ENCODE measurements around the gene UHRF1.

The UHRF1 gene

DNA sequence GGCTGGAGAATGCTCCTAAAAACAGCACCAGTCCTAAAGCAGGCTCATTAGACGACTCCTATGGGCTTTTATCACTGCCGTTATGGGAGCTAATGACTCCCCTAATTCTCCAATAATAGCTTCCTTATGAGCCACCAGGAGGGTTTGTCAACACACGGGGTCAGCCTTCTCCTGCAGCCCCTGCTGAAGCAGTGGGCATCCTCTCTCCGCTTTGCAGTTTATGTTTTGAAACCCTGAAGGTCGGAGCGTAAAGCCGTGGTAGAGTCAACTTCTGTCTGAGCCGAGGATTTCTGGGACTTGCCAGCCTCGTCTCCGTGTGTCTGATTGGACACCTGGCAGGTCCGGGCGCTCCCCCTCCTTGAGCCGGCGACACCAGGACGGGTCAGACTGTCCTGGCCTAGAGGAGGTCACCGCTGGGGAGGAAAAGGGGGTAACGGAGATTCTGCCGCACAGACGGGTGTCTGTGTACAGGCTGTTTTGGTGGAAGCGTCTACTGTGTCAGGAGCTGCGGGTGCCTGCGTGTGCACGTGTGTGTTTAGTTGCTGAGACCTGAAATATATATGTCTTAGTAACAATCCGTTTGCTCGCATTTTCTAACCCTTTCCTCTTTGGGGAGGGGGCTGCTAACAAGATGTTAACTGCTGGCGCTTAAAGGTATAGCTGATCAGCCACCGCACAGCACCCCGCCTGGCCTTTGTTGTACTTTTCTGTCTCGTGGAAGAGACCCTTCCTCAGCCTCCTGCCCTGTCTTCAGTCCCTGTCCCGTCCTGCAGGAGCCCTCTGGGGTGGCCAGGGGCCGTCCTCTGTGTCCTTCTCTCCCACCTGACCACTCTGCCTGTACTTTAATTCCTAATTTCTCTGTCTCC is 61.5 kb downstream of the UHRF1 start:
- DNase-seq (ENCODE audit: low spot score): peak; percentile 21
- Histone ChIP-seq H3K18ac (ENCODE audit: low read length) (no peak overlapping the region), H2AFZ (ENCODE audit: low read length) (peak overlapping the region; percentile 3)

DNA sequence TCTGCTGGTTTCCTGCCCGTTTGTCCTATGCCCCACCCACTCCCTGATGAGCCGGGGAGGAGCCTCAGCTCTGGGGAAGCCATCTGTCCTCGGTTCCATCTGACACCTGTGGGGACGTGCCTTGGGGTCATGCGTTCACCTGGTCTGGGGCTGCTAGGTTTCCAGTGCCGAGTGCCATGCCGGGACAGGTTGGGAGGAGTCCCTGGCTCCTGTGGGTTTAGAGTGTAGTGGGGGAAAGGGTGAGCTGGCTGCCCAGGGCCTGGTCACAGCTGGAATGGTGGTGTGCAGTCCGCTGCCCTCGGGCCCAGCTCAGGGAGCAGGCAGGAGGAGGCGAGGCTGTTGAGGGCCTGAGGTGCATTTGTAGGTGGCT is 62.1 kb downstream of the UHRF1 start:
- H3K79me1 ChIP-seq (ENCODE audit: low read depth, low read length): peaks cover 20% of the 10 kb centered on the region
- no peak overlapping the region for H3K9ac ChIP-seq (ENCODE audit: low read depth, low read length, poor library complexity)
- H2BK120ac ChIP-seq (ENCODE audit: low read depth, low read length): no peak overlapping the region
- H2BK12ac ChIP-seq (ENCODE audit: low read length): no peak overlapping the region
- no peak overlapping the region for H2BK5ac ChIP-seq (ENCODE audit: low read length)
- no peak overlapping the region for H3K4ac ChIP-seq (ENCODE audit: low read length)
- H2AK5ac ChIP-seq (ENCODE audit: low read depth, low read length): peak overlapping the region; percentile 71
- H3K23ac ChIP-seq (ENCODE audit: low read depth, low read length, poor library complexity): no peak overlapping the region
- H3K27me3 ChIP-seq (ENCODE audit: control insufficient read depth in 3 of 3, insufficient read depth in 3 of 3, low read depth in 1 of 3, low read length in 3 of 3): no peaks in the 10 kb centered on the region
- peaks cover 2% of the 10 kb centered on the region in 2 donors for H3K36me3 ChIP-seq (replicated peaks in 1 of 2; ENCODE audit: control insufficient read depth in 2 of 2, insufficient read depth in 2 of 2, low read length in 2 of 2)
- peaks cover 15 to 20% of the 10 kb centered on the region in 2 donors for H3K4me1 ChIP-seq (ENCODE audit: control insufficient read depth in 2 of 2, insufficient read depth in 1 of 2, low read depth in 1 of 2, low read length in 2 of 2)
- H3K18ac ChIP-seq (ENCODE audit: low read length): peak overlapping the region; percentile 52
- H3K27ac ChIP-seq (replicated peaks; ENCODE audit: low read length): no peak overlapping the region
- no peak for DNase-seq (ENCODE audit: low spot score)
- H2BK15ac ChIP-seq (ENCODE audit: low read length): no peak overlapping the region
- WGBS, 2 donors (ENCODE audit: extremely low coverage in 2 of 2, insufficient read length in 2 of 2, insufficient replicate concordance in 1 of 2): no CpG with 5 or more reads among the region's 10 CpGs
- peak overlapping the region; percentile 64 to 71 for H3K4me3 ChIP-seq (ENCODE audit: low read length in 2 of 2)
- H3K9me3 ChIP-seq (replicated peaks in 1 of 2; ENCODE audit: control insufficient read depth in 2 of 2, insufficient read depth in 1 of 2, low read depth in 1 of 2, low read length in 2 of 2): no peaks in the 10 kb centered on the region
- H3K4me2 ChIP-seq (ENCODE audit: insufficient read depth, low read length, poor library complexity, severe bottlenecking): peak overlapping the region; percentile 83
- H4K91ac ChIP-seq (ENCODE audit: low read depth, low read length, poor library complexity): no peak overlapping the region
- H2AFZ ChIP-seq (ENCODE audit: low read length): peak overlapping the region; percentile 3
- no peak overlapping the region for H4K8ac ChIP-seq (ENCODE audit: low read depth, low read length)
- no peak overlapping the region for H3K14ac ChIP-seq (ENCODE audit: low read length)

More for the DNA sequence above, 61.5 kb downstream of the UHRF1 start:
- no peak overlapping the region for H2BK120ac ChIP-seq (ENCODE audit: low read depth, low read length)
- H2BK15ac ChIP-seq (ENCODE audit: low read length): no peak overlapping the region
- H3K4me1 ChIP-seq (ENCODE audit: control insufficient read depth in 2 of 2, insufficient read depth in 1 of 2, low read depth in 1 of 2, low read length in 2 of 2): peaks cover 15 to 17% of the 10 kb centered on the region in 2 donors
- H3K79me1 ChIP-seq (ENCODE audit: low read depth, low read length): peaks cover 18% of the 10 kb centered on the region
- H3K14ac ChIP-seq (ENCODE audit: low read length): no peak overlapping the region
- H3K27ac ChIP-seq (replicated peaks; ENCODE audit: low read length): no peak overlapping the region
- H3K36me3 ChIP-seq (replicated peaks in 1 of 2; ENCODE audit: control insufficient read depth in 2 of 2, insufficient read depth in 2 of 2, low read length in 2 of 2): peaks cover 0 to 2% of the 10 kb centered on the region in 2 donors
- peak overlapping the region; percentile 83 for H3K4me2 ChIP-seq (ENCODE audit: insufficient read depth, low read length, poor library complexity, severe bottlenecking)
- no peaks in the 10 kb centered on the region for H3K27me3 ChIP-seq (ENCODE audit: control insufficient read depth in 3 of 3, insufficient read depth in 3 of 3, low read depth in 1 of 3, low read length in 3 of 3)
- no CpG with 5 or more reads among the region's 31 CpGs for WGBS, 2 donors (ENCODE audit: extremely low coverage in 2 of 2, insufficient read length in 2 of 2, insufficient replicate concordance in 1 of 2)
- H3K9me3 ChIP-seq (replicated peaks in 1 of 2; ENCODE audit: control insufficient read depth in 2 of 2, insufficient read depth in 1 of 2, low read depth in 1 of 2, low read length in 2 of 2): no peaks in the 10 kb centered on the region
- H3K9ac ChIP-seq (ENCODE audit: low read depth, low read length, poor library complexity): peak overlapping the region; percentile 71
- H3K4me3 ChIP-seq (ENCODE audit: low read length in 2 of 2): peak overlapping the region; percentile 64 to 71
- H4K8ac ChIP-seq (ENCODE audit: low read depth, low read length): no peak overlapping the region
- H2BK12ac ChIP-seq (ENCODE audit: low read length): no peak overlapping the region
- no peak overlapping the region for H2BK5ac ChIP-seq (ENCODE audit: low read length)
- H3K4ac ChIP-seq (ENCODE audit: low read length): no peak overlapping the region
- H4K91ac ChIP-seq (ENCODE audit: low read depth, low read length, poor library complexity): no peak overlapping the region
- H3K23ac ChIP-seq (ENCODE audit: low read depth, low read length, poor library complexity): peak overlapping the region; percentile 80
- H2AK5ac ChIP-seq (ENCODE audit: low read depth, low read length): peak overlapping the region; percentile 71

DNA sequence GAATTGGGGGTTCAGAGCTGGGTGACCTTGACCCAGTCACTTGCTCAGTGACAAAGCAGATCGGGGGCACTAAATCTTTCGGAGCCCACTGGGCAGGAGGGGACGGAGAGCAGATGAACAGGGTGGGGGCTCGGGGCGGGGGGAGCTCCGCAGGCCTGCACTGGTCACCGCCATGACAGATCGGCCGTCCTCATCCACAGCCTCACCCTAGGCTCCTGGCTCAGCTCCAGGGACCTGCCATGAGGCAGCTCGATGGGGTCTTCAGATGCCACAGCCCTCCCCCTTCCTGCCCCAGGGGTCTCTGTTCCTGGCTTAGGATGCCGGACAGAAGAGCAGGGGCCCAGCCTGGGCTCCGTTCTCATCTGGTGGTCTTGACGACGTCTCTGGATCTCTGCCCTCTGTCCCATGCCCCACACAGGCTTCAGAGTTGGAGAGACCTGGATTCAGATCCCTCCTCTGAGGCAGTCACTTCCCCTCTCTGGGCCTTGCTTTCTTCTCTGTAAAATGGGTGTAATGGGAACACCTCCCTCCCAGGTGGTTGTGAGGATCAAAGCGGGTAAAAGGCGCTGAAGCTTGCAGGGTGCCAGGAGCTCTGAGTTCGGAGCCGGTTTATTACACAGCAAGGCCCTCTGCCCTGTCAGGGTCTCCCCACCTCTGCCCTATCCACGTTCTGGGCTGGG is 62.7 kb downstream of the UHRF1 start:
- no CpG with 5 or more reads among the region's 19 CpGs for WGBS, 2 donors (ENCODE audit: extremely low coverage in 2 of 2, insufficient read length in 2 of 2, insufficient replicate concordance in 1 of 2)
- no peak overlapping the region for H3K18ac ChIP-seq (ENCODE audit: low read length)
- no peak overlapping the region for H3K4ac ChIP-seq (ENCODE audit: low read length)
- H4K8ac ChIP-seq (ENCODE audit: low read depth, low read length): no peak overlapping the region
- H2BK15ac ChIP-seq (ENCODE audit: low read length): no peak overlapping the region
- H3K27me3 ChIP-seq (ENCODE audit: control insufficient read depth in 3 of 3, insufficient read depth in 3 of 3, low read depth in 1 of 3, low read length in 3 of 3): no peaks in the 10 kb centered on the region
- no peaks in the 10 kb centered on the region for H3K9me3 ChIP-seq (replicated peaks in 1 of 2; ENCODE audit: control insufficient read depth in 2 of 2, insufficient read depth in 1 of 2, low read depth in 1 of 2, low read length in 2 of 2)
- no peak for DNase-seq (ENCODE audit: low spot score)
- H3K9ac ChIP-seq (ENCODE audit: low read depth, low read length, poor library complexity): no peak overlapping the region
- H3K79me1 ChIP-seq (ENCODE audit: low read depth, low read length): peaks cover 22% of the 10 kb centered on the region
- no peak overlapping the region for H3K27ac ChIP-seq (replicated peaks; ENCODE audit: low read length)
- no peak overlapping the region for H2BK12ac ChIP-seq (ENCODE audit: low read length)
- H3K14ac ChIP-seq (ENCODE audit: low read length): no peak overlapping the region
- no peak overlapping the region for H2AFZ ChIP-seq (ENCODE audit: low read length)
- H3K36me3 ChIP-seq (replicated peaks in 1 of 2; ENCODE audit: control insufficient read depth in 2 of 2, insufficient read depth in 2 of 2, low read length in 2 of 2): peaks cover 2 to 7% of the 10 kb centered on the region in 2 donors
- H2AK5ac ChIP-seq (ENCODE audit: low read depth, low read length): peak overlapping the region; percentile 76
- no peak overlapping the region for H3K23ac ChIP-seq (ENCODE audit: low read depth, low read length, poor library complexity)
- peaks cover 15 to 24% of the 10 kb centered on the region in 2 donors for H3K4me1 ChIP-seq (ENCODE audit: control insufficient read depth in 2 of 2, insufficient read depth in 1 of 2, low read depth in 1 of 2, low read length in 2 of 2)
- no peak overlapping the region for H3K4me3 ChIP-seq (ENCODE audit: low read length in 2 of 2)
- H3K4me2 ChIP-seq (ENCODE audit: insufficient read depth, low read length, poor library complexity, severe bottlenecking): no peak overlapping the region
- no peak overlapping the region for H2BK120ac ChIP-seq (ENCODE audit: low read depth, low read length)
- no peak overlapping the region for H2BK5ac ChIP-seq (ENCODE audit: low read length)
- no peak overlapping the region for H4K91ac ChIP-seq (ENCODE audit: low read depth, low read length, poor library complexity)

Data from neuronal stem cell (in vitro differentiated cells).